OCI-LY1 (cell line): Measurements from ENCODE around the gene IQCF6.

Experiments
- EZH2 ChIP-seq: fragments of 200-600 bp; sonication (generic), shearing (Covaris generic); IDR thresholded peaks from 2 replicates; pipeline ENCODE4 v1.8.0; 2017; ENCODE audit warnings: borderline replicate concordance, mixed run types, mild to moderate bottlenecking, antibody characterized with exemption, low read length, moderate library complexity, mixed read lengths
- TF ChIP-seq, protein P1 (sequence below): fragments of 200-600 bp; sonication (generic), shearing (Covaris generic); IDR thresholded peaks from 2 replicates; pipeline ENCODE4 v1.5.1; 2017; ENCODE audit warnings: mild to moderate bottlenecking, antibody characterized with exemption, low read length, moderate library complexity, mixed read lengths

DNA sequence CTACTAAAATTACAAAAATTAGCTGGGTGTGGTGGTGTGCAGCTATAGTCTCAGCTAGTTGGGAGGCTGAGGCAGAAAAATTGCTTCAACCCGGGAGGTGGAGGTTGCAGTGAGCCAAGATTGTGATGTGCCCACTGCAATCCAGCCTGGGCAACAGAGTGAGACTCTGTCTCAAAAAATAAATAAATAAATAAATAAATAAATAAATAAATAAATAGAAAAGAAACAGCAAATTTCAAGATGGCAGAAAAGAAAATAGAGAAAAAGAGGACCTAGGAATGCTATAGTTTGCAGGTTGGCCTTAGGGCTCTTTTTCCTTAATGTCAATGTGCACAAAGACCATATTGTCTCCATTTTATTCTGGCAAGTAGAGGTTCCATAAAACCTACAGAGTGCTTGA, 28.2 kb downstream of the IQCF6 start:
- TF ChIP-seq, protein P1, sequence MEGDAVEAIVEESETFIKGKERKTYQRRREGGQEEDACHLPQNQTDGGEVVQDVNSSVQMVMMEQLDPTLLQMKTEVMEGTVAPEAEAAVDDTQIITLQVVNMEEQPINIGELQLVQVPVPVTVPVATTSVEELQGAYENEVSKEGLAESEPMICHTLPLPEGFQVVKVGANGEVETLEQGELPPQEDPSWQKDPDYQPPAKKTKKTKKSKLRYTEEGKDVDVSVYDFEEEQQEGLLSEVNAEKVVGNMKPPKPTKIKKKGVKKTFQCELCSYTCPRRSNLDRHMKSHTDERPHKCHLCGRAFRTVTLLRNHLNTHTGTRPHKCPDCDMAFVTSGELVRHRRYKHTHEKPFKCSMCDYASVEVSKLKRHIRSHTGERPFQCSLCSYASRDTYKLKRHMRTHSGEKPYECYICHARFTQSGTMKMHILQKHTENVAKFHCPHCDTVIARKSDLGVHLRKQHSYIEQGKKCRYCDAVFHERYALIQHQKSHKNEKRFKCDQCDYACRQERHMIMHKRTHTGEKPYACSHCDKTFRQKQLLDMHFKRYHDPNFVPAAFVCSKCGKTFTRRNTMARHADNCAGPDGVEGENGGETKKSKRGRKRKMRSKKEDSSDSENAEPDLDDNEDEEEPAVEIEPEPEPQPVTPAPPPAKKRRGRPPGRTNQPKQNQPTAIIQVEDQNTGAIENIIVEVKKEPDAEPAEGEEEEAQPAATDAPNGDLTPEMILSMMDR = no peak
- TF ChIP-seq EZH2 = no peak
